Esophagus squamous epithelium (tissue), 4 donors: ENCODE measurements around the gene EFCAB13.

Source experiments
- CTCF ChIP-seq, 6 experiments: fragments of 450-650 bp in 4 of 6; fragments of 200-600 bp in 2 of 6; sonication (generic) in 2 of 6; IDR thresholded peaks; one replicate each; pipeline ENCODE4 v1.5.1; 2016 to 2019; ENCODE audit warnings: antibody characterized with exemption in 6 of 6, mild to moderate bottlenecking in 4 of 6, moderate library complexity in 4 of 6
- POLR2A ChIP-seq, 4 donors: fragments of 450-650 bp; IDR thresholded peaks; one replicate each; pipeline ENCODE4 v1.6.1; 2017; ENCODE audit warnings: antibody characterized with exemption in 4 of 4, mild to moderate bottlenecking in 4 of 4, moderate library complexity in 3 of 4

- no peak for TF ChIP-seq POLR2A (IDR thresholded peaks at IDR 0.05)
- no peak for TF ChIP-seq CTCF (IDR thresholded peaks at IDR 0.05)
These were observed 32.4 kb upstream of the EFCAB13 start for GRCh38 chr17:47291242-47291873.
